Activated T-cell treated with anti-CD3 and anti-CD28 coated beads, Interleukin-2, amount 50 U/mL, for 1 hour (primary cell): ENCODE data around the gene WLS.

Experiments
- DNase-seq: peaks from one replicate; pipeline ENCODE4 v3.0.0-alpha.2; 2020

WLS gene

GRCh38 chr1:68227598-68227997 lies 4.7 kb downstream of the WLS start:
- no peak for DNase-seq

- DNase-seq = no peak
Observed at GRCh38 chr1:68225781-68226180, 6.5 kb downstream of the WLS start.

GRCh38 chr1:68223687-68224086 lies 8.6 kb downstream of the WLS start:
- no peak for DNase-seq

GRCh38 chr1:68221980-68222373 lies 10.3 kb downstream of the WLS start:
- no peak for DNase-seq

- no peak for DNase-seq
Observed at GRCh38 chr1:68221001-68221979, 11.0 kb downstream of the WLS start.

GRCh38 chr1:68220420-68220819 lies 11.9 kb downstream of the WLS start:
- DNase-seq = no peak

- DNase-seq = no peak
Observed at GRCh38 chr1:68218490-68218889, 13.8 kb downstream of the WLS start.

- DNase-seq = no peak
Observed at GRCh38 chr1:68217618-68218017, 14.7 kb downstream of the WLS start.

- DNase-seq = no peak
Observed at GRCh38 chr1:68217060-68217554, 15.2 kb downstream of the WLS start.

- DNase-seq = no peak
Observed at GRCh38 chr1:68216089-68216772, 16.1 kb downstream of the WLS start.

GRCh38 chr1:68213843-68214242 lies 18.5 kb downstream of the WLS start:
- no peak for DNase-seq

- no peak for DNase-seq
Observed at GRCh38 chr1:68211761-68212380, 20.5 kb downstream of the WLS start.

- no peak for DNase-seq
Observed at GRCh38 chr1:68210829-68211228, 21.5 kb downstream of the WLS start.

- DNase-seq = no peak
Observed at GRCh38 chr1:68210027-68210426, 22.3 kb downstream of the WLS start.

GRCh38 chr1:68206848-68207689 lies 25.3 kb downstream of the WLS start:
- DNase-seq = no peak

- DNase-seq = no peak
Observed at GRCh38 chr1:68205794-68206358, 26.4 kb downstream of the WLS start.

GRCh38 chr1:68204977-68205630 lies 27.2 kb downstream of the WLS start:
- no peak for DNase-seq

GRCh38 chr1:68202239-68202832 lies 30.0 kb downstream of the WLS start:
- no peak for DNase-seq

GRCh38 chr1:68201546-68202238 lies 30.6 kb downstream of the WLS start:
- DNase-seq = no peak

- no peak for DNase-seq
Observed at GRCh38 chr1:68199603-68200002, 32.7 kb downstream of the WLS start.

GRCh38 chr1:68198752-68199151 lies 33.6 kb downstream of the WLS start:
- no peak for DNase-seq
